HCT116 (cell line): Measurements from ENCODE around the gene PHLDA1. TPM values are rescaled to one million over a fixed set of nuclear protein-coding genes. Genes with fewer than 3 reads are reported as not detected.

ENCODE experiments used
- ATAC-seq: fragments of 200-7000 bp; cut with Tn5 transposase; 2 replicates; pipeline ENCODE4 v1.9.1; 2020; ENCODE audit warnings: mild to moderate bottlenecking, moderate library complexity
- BruUV-seq: library from RNA; stranded (reverse); fragments of 400-500 nt; replicated peaks from 2 replicates; lab custom pipeline; 2021; lab: Mats Ljungman, UMichigan
- CTCF ChIA-PET: fragments of 300-600 bp; sonication (Branson Sonifier 250); formaldehyde crosslinking; loops from one replicate; lab custom pipeline; 2021; ENCODE audit warnings: antibody characterized with exemption; lab: Charles Lee
- POLR2A ChIA-PET: fragments of 300-600, 350-600 bp; sonication (Branson Sonifier 250); formaldehyde crosslinking; loops from one replicate; lab custom pipeline; 2021; ENCODE audit warnings: antibody characterized with exemption; lab: Charles Lee
- RAD21 ChIA-PET, 2 experiments: fragments of 300-600 bp; sonication (Branson Sonifier 250); formaldehyde crosslinking; loops; one replicate each; lab custom pipeline; 2023; ENCODE audit warnings: low total read pairs in 2 of 2; ENCODE audit not compliant: uncharacterized antibody in 2 of 2, unreplicated experiment in 2 of 2, low non-redundant PET in 1 of 2; lab: Charles Lee
- DNase-seq: peaks from one replicate; pipeline ENCODE4 v3.0.0-alpha.2; 2010; ENCODE audit warnings: low read depth, low spot score
- H2AFZ ChIP-seq: fragments of 200-600 bp; shearing (Covaris generic), sonication (generic); 2 replicates; pipeline ENCODE4 v1.6.1; 2017; ENCODE audit warnings: low read depth, mixed run types, mixed read lengths, antibody characterized with exemption, low read length; ENCODE audit not compliant: poor library complexity, severe bottlenecking
- H3K27ac ChIP-seq: 2 replicates; pipeline ENCODE4 v1.5.1; 2012; ENCODE audit warnings: low read depth, low read length
- H3K27me3 ChIP-seq: fragments of 200-600 bp; sonication (generic); 2 replicates; pipeline ENCODE4 v1.6.1; 2016; ENCODE audit warnings: mixed run types, low read length, mixed read lengths; ENCODE audit not compliant: insufficient read depth
- H3K36me3 ChIP-seq, 2 experiments: fragments of 200-500 bp in 1 of 2; fragments of 200-600 bp in 1 of 2; sonication (Bioruptor generic) in 1 of 2; sonication (generic) in 1 of 2; 2 replicates each; pipeline versions ENCODE4 v1.5.1 to v1.6.1; 2014 to 2016; ENCODE audit warnings: low read length in 2 of 2, inconsistent platforms in 1 of 2, mixed read lengths in 1 of 2, mixed run types in 1 of 2; ENCODE audit not compliant: insufficient read depth in 2 of 2, control insufficient read depth in 1 of 2
- H3K4me1 ChIP-seq, 2 experiments: fragments of 200-600 bp in 1 of 2; sonication (generic) in 1 of 2; 2 replicates each; pipeline versions ENCODE4 v1.5.1 to v1.6.1; 2012 to 2017; ENCODE audit warnings: low read length in 2 of 2, inconsistent platforms in 1 of 2, mild to moderate bottlenecking in 1 of 2, mixed read lengths in 1 of 2, mixed run types in 1 of 2, moderate library complexity in 1 of 2; ENCODE audit not compliant: insufficient read depth in 2 of 2, control insufficient read depth in 1 of 2
- H3K4me2 ChIP-seq: fragments of 200-600 bp; sonication (generic); 2 replicates; pipeline ENCODE4 v1.6.1; 2017; ENCODE audit warnings: mixed run types, low read length, mixed read lengths
- H3K4me3 ChIP-seq, 2 experiments: fragments of 200-600 bp in 1 of 2; sonication (generic) in 1 of 2; replicated peaks in 1 of 2; 2 replicates each; pipeline ENCODE4 v1.5.1; 2011 to 2016; ENCODE audit warnings: low read length in 2 of 2, control low read depth in 1 of 2, low read depth in 1 of 2, mild to moderate bottlenecking in 1 of 2, mixed read lengths in 1 of 2, mixed run types in 1 of 2
- H3K79me2 ChIP-seq: fragments of 200-600 bp; sonication (generic); 2 replicates; pipeline ENCODE4 v1.6.1; 2017; ENCODE audit warnings: mild to moderate bottlenecking, mixed run types, low read length, moderate library complexity, mixed read lengths; ENCODE audit not compliant: insufficient read depth
- H3K9ac ChIP-seq: fragments of 200-600 bp; sonication (generic); 2 replicates; pipeline ENCODE4 v1.6.1; 2016; ENCODE audit warnings: low read length, mixed read lengths
- H3K9me2 ChIP-seq: fragments of 200-600 bp; sonication (generic), shearing (Covaris generic); 2 replicates; pipeline ENCODE4 v1.6.1; 2017; ENCODE audit warnings: mixed run types, mild to moderate bottlenecking, moderate library complexity; ENCODE audit not compliant: insufficient read depth
- H3K9me3 ChIP-seq, 2 experiments: fragments of 200-500 bp in 1 of 2; fragments of 200-600 bp in 1 of 2; sonication (Bioruptor generic) in 1 of 2; sonication (generic) in 1 of 2; 2 replicates each; pipeline ENCODE4 v1.6.1; 2014 to 2017; ENCODE audit warnings: low read length in 2 of 2, mixed read lengths in 2 of 2, inconsistent platforms in 1 of 2, low read depth in 1 of 2, mild to moderate bottlenecking in 1 of 2, mixed run types in 1 of 2, moderate library complexity in 1 of 2; ENCODE audit not compliant: control insufficient read depth in 1 of 2, insufficient read depth in 1 of 2
- H4K20me1 ChIP-seq: fragments of 200-600 bp; sonication (generic), shearing (Covaris generic); 2 replicates; pipeline ENCODE4 v1.6.1; 2017; ENCODE audit warnings: mixed run types, mild to moderate bottlenecking, moderate library complexity; ENCODE audit not compliant: insufficient read depth
- CBX3 ChIP-seq: IDR thresholded peaks from 2 replicates; pipeline ENCODE4 v1.6.1; 2012; ENCODE audit warnings: low read depth
- ELF1 ChIP-seq: IDR thresholded peaks from 2 replicates; pipeline ENCODE4 v1.6.1; 2012; ENCODE audit warnings: low read depth, borderline replicate concordance
- EZH2 ChIP-seq: fragments of 200-600 bp; sonication (generic); IDR thresholded peaks from 2 replicates; pipeline ENCODE4 v1.6.1; 2017; ENCODE audit warnings: antibody characterized with exemption, mixed run types
- EZH2phosphoT487 ChIP-seq: fragments of 200-600 bp; IDR thresholded peaks from 2 replicates; pipeline ENCODE4 v1.6.1; 2018; ENCODE audit warnings: antibody characterized with exemption, borderline replicate concordance
- FOSL1 ChIP-seq: IDR thresholded peaks from 2 replicates; pipeline ENCODE4 v1.6.1; 2012; ENCODE audit warnings: low read depth
- JUND ChIP-seq: IDR thresholded peaks from 2 replicates; pipeline ENCODE4 v1.6.1; 2012
- MAX ChIP-seq: IDR thresholded peaks from 2 replicates; pipeline ENCODE4 v1.6.1; 2012
- POLR2A ChIP-seq: IDR thresholded peaks from 2 replicates; pipeline ENCODE4 v1.7.0; 2011; ENCODE audit warnings: borderline replicate concordance; ENCODE audit not compliant: insufficient read depth, insufficient read length; ENCODE audit errors: extremely low read depth
- POLR2AphosphoS5 ChIP-seq: IDR thresholded peaks from 2 replicates; pipeline ENCODE4 v1.6.1; 2011; ENCODE audit warnings: mild to moderate bottlenecking, low read depth, low read length, moderate library complexity
- RAD21 ChIP-seq: IDR thresholded peaks from 2 replicates; pipeline ENCODE4 v1.6.1; 2012; ENCODE audit warnings: low read depth, mild to moderate bottlenecking
- SIN3A ChIP-seq: IDR thresholded peaks from 2 replicates; pipeline ENCODE4 v1.6.1; 2012; ENCODE audit warnings: low read depth
- SP1 ChIP-seq: IDR thresholded peaks from 2 replicates; pipeline ENCODE4 v1.6.1; 2012; ENCODE audit warnings: low read depth
- SRF ChIP-seq: IDR thresholded peaks from 2 replicates; pipeline ENCODE4 v1.6.1; 2012; ENCODE audit warnings: low read depth
- TCF7L2 ChIP-seq: IDR thresholded peaks from 2 replicates; pipeline ENCODE4 v1.7.0; 2011; ENCODE audit warnings: borderline replicate concordance, inconsistent platforms; ENCODE audit not compliant: insufficient read depth, insufficient read length; ENCODE audit errors: extremely low read depth
- YY1 ChIP-seq: IDR thresholded peaks from 2 replicates; pipeline ENCODE4 v1.6.1; 2011; ENCODE audit warnings: low read length, low read depth, moderate library complexity, mild to moderate bottlenecking; ENCODE audit not compliant: insufficient replicate concordance; ENCODE audit errors: extremely low read depth
- ZBTB33 ChIP-seq: IDR thresholded peaks from 2 replicates; pipeline ENCODE4 v1.6.1; 2011; ENCODE audit warnings: mild to moderate bottlenecking, low read length, moderate library complexity; ENCODE audit not compliant: insufficient replicate concordance; ENCODE audit errors: extremely low read depth
- ZFX ChIP-seq: fragments of 450-650 bp; IDR thresholded peaks from 2 replicates; pipeline ENCODE4 v1.6.1; 2017
- ZNF274 ChIP-seq: fragments of 200-500 bp; sonication (Bioruptor generic); IDR thresholded peaks from 2 replicates; pipeline ENCODE4 v1.6.1; 2014; ENCODE audit warnings: mild to moderate bottlenecking, low read depth, low read length, inconsistent platforms
- intact Hi-C: fragments of 100-400 bp; cut with micrococcal nuclease; formaldehyde crosslinking; loops from 2 replicates; pipeline ENCODE4 v1.10.0; 2022
- total RNA-seq: library from RNA; stranded (reverse); gene quantifications from one replicate; pipeline ENCODE4 v1.2.1, GENCODE V29; 2021; ENCODE audit not compliant: unreplicated experiment
- TF ChIP-seq, protein P1 (sequence below), 3 experiments: fragments of 200-600 bp in 1 of 3; sonication (generic) in 1 of 3; IDR thresholded peaks in 2 of 3; conservative IDR thresholded peaks in 1 of 3; 2 replicates each; pipeline ENCODE4 v1.5.1; 2012 to 2017; ENCODE audit warnings: low read depth in 2 of 3, low read length in 2 of 3, antibody characterized with exemption in 1 of 3, borderline replicate concordance in 1 of 3, control low read depth in 1 of 3, mild to moderate bottlenecking in 1 of 3, mixed read lengths in 1 of 3, mixed run types in 1 of 3, moderate library complexity in 1 of 3; ENCODE audit not compliant: insufficient read depth in 1 of 3

PHLDA1 gene
- total RNA-seq, 1 experiment from 2014 or later: 231 TPM

GRCh38 chr12:76065917-76066316 is 34.3 kb upstream of the PHLDA1 start:
- H2AFZ ChIP-seq: no peak overlapping the region
- no peak for ATAC-seq
- TF ChIP-seq ELF1 (no peak), SP1 (no peak), TCF7L2 (no peak), EZH2phosphoT487 (no peak), ZFX (no peak), SIN3A (no peak), SRF (no peak), EZH2 (no peak), MAX (no peak), FOSL1 (no peak), POLR2A (no peak), JUND (no peak), CBX3 (no peak), RAD21 (no peak), ZBTB33 (no peak), ZNF274 (no peak), POLR2AphosphoS5 (no peak), YY1 (no peak)
- TF ChIP-seq, protein P1, sequence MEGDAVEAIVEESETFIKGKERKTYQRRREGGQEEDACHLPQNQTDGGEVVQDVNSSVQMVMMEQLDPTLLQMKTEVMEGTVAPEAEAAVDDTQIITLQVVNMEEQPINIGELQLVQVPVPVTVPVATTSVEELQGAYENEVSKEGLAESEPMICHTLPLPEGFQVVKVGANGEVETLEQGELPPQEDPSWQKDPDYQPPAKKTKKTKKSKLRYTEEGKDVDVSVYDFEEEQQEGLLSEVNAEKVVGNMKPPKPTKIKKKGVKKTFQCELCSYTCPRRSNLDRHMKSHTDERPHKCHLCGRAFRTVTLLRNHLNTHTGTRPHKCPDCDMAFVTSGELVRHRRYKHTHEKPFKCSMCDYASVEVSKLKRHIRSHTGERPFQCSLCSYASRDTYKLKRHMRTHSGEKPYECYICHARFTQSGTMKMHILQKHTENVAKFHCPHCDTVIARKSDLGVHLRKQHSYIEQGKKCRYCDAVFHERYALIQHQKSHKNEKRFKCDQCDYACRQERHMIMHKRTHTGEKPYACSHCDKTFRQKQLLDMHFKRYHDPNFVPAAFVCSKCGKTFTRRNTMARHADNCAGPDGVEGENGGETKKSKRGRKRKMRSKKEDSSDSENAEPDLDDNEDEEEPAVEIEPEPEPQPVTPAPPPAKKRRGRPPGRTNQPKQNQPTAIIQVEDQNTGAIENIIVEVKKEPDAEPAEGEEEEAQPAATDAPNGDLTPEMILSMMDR (IDR thresholded peaks at IDR 0.05 in 2 of 3, conservative IDR thresholded peaks at IDR 0.05 in 1 of 3; ENCODE audit: borderline replicate concordance in 1 of 3, insufficient read depth in 1 of 3, low read depth in 2 of 3, low read length in 2 of 3): no peak
- TF ChIP-seq, all 23 proteins: peak for 0
- H4K20me1 ChIP-seq: peaks cover 27% of the 10 kb centered on the region
- H3K9ac ChIP-seq: no peak overlapping the region
- no peak overlapping the region for H3K4me2 ChIP-seq
- ChIA-PET CTCF (no interaction called here), POLR2A (no interaction called here), RAD21 (no interaction called here)
- H3K4me3 ChIP-seq: no peak overlapping the region
- intact Hi-C loops: no loop called here
- no peaks in the 10 kb centered on the region for H3K9me2 ChIP-seq
- BruUV-seq: no TSS peak
- H3K27me3 ChIP-seq: no peaks in the 10 kb centered on the region
- no peaks in the 10 kb centered on the region for H3K4me1 ChIP-seq
- H3K36me3 ChIP-seq: peaks cover 22 to 63% of the 10 kb centered on the region in 2 experiments
- no peak for DNase-seq
- no peak overlapping the region for H3K27ac ChIP-seq
- peaks cover 99% of the 10 kb centered on the region for H3K79me2 ChIP-seq
- no peaks in the 10 kb centered on the region for H3K9me3 ChIP-seq
